NCI-H526 treated with DMSO at 0.1 percent for 48 hours (cell line): Measurements from ENCODE around the gene APOBEC3F.

Experiments used
- DNase-seq: peaks from one replicate; lab custom pipeline; 2025; lab: John Stamatoyannopoulos, UW

Gene APOBEC3F

DNA sequence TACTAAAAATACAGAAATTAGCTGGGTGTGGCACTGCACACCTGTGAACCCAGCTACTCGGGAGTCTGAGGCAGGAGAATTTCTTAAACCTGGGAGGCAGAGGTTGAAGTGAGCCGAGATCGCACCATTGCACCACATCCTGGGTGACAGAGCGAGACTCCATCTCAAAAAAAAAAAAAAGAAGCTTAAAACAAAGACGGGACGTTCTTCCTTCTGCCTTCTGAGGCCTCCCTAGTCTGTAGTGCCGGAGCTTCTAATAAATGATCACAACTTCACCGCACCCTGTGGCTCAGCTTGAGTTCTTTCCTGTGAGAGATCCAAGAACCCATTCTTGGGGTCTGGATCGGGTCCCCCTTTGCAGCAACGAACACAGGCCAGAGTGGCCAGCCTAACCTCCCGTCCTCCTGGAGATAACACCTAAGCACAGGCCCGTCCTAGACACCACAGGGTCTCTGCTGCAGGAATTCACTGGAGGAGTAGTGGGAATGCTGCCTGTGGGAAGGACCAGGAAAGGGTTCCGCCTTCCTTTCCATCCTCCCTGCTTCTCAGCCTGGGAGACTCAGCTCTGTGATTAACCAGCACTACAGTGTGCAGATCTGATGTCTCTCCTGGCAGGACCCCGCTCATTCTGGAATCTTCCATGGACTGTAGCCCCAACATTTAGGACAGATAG is 54.2 kb downstream of the APOBEC3F start:
- no peak for DNase-seq

- DNase-seq = no peak
Observed at GRCh38 chr22:39095971-39096370, 55.3 kb downstream of the APOBEC3F start.

DNA sequence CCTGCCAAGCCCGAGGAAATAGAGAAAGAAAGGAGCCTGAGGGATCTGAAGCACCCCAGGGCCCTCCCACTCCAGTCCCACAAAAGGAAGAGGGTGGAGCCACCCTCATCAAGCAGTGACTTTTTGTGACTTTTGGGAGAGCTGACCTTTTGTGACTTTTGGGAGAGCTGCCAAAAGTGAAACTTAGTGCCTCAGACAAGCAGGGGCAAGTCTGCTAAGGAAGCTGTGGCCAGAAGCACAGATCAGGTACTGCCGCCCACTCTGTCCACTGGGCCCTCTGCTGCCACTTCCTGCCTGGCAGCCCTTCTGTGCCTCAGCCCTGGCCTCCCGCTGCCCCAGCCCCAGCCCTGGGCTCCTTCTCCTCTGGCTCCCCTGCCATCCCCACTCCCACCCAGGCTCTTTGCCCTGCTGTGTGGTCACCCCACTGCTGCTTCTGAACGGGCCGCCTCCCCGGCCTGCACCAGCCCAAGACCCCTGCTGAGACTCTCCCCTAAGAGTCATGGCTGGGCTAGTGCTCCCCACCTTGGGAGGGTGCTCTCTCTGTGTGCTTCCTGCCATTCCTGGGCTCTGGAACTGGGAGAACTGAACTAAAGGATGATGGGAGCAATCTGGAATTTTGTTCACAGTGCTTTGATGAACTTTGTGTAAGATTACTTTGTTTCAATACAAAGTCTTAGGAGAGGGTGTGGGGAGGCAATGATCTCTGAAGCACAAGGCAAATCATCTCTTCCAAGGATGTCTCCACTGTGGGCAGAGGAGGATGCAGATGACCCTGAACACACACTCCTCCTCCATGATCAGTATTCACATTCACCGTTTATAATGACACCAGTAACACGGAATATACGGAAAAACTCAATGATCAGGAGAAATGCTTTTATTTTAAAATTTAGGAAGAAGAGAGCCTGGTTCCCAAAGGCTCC is 56.7 kb downstream of the APOBEC3F start, which contains the start of gene APOBEC3H:
APOBEC3H (plus strand) TSS at position 147 of the 923 bp plus-strand sequence. CDS start 3,035 bp downstream, outside the sequence.
- no peak for DNase-seq

- DNase-seq = no peak
Observed at GRCh38 chr22:39098026-39098425, 57.4 kb downstream of the APOBEC3F start.

GRCh38 chr22:39098576-39098975 is 57.9 kb downstream of the APOBEC3F start:
- no peak for DNase-seq

GRCh38 chr22:39101226-39101625 is 60.6 kb downstream of the APOBEC3F start:
- DNase-seq = no peak

DNA sequence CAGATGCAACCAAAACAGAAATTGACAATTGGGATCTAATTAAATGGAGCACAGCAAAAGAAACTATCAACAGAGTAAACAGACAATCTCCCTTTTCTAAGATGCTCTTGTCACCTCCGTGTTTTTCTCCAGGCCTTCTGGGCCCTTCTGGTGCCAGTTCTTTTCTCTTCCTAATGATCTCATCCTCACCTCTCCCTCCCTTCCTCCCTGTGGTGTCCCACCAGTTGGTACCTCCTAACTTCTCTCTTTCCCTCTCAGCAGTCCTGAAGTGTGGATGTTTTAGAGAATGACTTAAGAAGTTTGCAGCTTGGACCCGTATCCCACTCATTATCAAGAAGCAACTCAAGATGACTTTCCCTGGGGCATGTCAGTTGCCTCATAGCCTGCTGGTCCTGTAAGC is 62.8 kb downstream of the APOBEC3F start:
- no peak for DNase-seq
